B cell (primary cell): ENCODE data around the gene KIF4B. TPM values are rescaled to one million over a fixed set of nuclear protein-coding genes. Genes with fewer than 3 reads are reported as not detected.

ENCODE experiments used
- ATAC-seq: fragments of 200-7000 bp; cut with Tn5 transposase; one replicate; pipeline ENCODE4 v1.10.0; 2021; ENCODE audit warnings: low read depth, mild to moderate bottlenecking, moderate number of reproducible peaks, moderate library complexity
- CTCF ChIA-PET: fragments of 350-600 bp; sonication (Branson Sonifier 250); formaldehyde crosslinking; loops from one replicate; lab custom pipeline; 2021; ENCODE audit warnings: antibody characterized with exemption, inconsistent platforms; lab: Charles Lee
- POLR2A ChIA-PET: fragments of 350-600 bp; sonication (Branson Sonifier 250); formaldehyde crosslinking; loops from one replicate; lab custom pipeline; 2021; ENCODE audit warnings: antibody characterized with exemption; lab: Charles Lee
- DNase-seq: peaks from one replicate; pipeline ENCODE4 v3.0.0; 2013
- H2AFZ ChIP-seq: 2 replicates; pipeline ENCODE4 v1.6.1; 2012; ENCODE audit warnings: mild to moderate bottlenecking, low read depth, low read length; ENCODE audit not compliant: insufficient read depth, poor library complexity, severe bottlenecking
- H3K27ac ChIP-seq, 2 donors: 1 replicate in 1 of 2; 2 replicates in 1 of 2; pipeline ENCODE4 v1.5.1; 2012 to 2013; ENCODE audit warnings: low read length in 2 of 2, mild to moderate bottlenecking in 2 of 2, moderate library complexity in 1 of 2
- H3K27me3 ChIP-seq, 4 experiments: fragments of 200-600 bp in 1 of 4; sonication (generic) in 1 of 4; replicated peaks in 1 of 4; 1 replicate in 2 of 4; 2 replicates in 2 of 4; pipeline versions ENCODE4 v1.6.1 to v1.7.0; 2013 to 2016; ENCODE audit warnings: low read length in 3 of 4, mild to moderate bottlenecking in 2 of 4, mixed read lengths in 1 of 4, moderate library complexity in 1 of 4; ENCODE audit not compliant: insufficient read depth in 4 of 4, control insufficient read depth in 3 of 4; ENCODE audit errors: control extremely low read depth in 1 of 4
- H3K36me3 ChIP-seq, 2 experiments: replicated peaks in 1 of 2; 1 replicate in 1 of 2; 2 replicates in 1 of 2; pipeline versions ENCODE4 v1.6.1 to v1.7.1; 2013; ENCODE audit warnings: low read length in 1 of 2; ENCODE audit not compliant: insufficient read depth in 2 of 2, control insufficient read depth in 1 of 2; ENCODE audit errors: control extremely low read depth in 1 of 2, extremely low read depth in 1 of 2
- H3K4me1 ChIP-seq, 2 donors: fragments of 200-600 bp in 1 of 2; sonication (generic) in 1 of 2; 1 replicate in 1 of 2; 2 replicates in 1 of 2; pipeline versions ENCODE4 v1.5.1 to v1.6.1; 2013 to 2017; ENCODE audit warnings: low read length in 2 of 2; ENCODE audit not compliant: control insufficient read depth in 2 of 2, insufficient read depth in 2 of 2
- H3K4me2 ChIP-seq: replicated peaks from 2 replicates; pipeline ENCODE3; 2012; ENCODE audit warnings: mild to moderate bottlenecking, low read depth, low read length; ENCODE audit not compliant: poor library complexity, severe bottlenecking
- H3K4me3 ChIP-seq, 5 experiments: fragments of 200-600 bp in 1 of 5; sonication (generic) in 1 of 5; 1 replicate in 3 of 5; 2 replicates in 2 of 5; pipeline versions ENCODE4 v1.5.1 to v1.7.0; 2011 to 2016; ENCODE audit warnings: low read length in 4 of 5, mild to moderate bottlenecking in 4 of 5, low read depth in 2 of 5, control low read depth in 1 of 5, moderate library complexity in 1 of 5; ENCODE audit not compliant: insufficient read depth in 1 of 5; ENCODE audit errors: control extremely low read depth in 1 of 5, extremely low read depth in 1 of 5
- H3K79me2 ChIP-seq: fragments of 200-600 bp; sonication (generic); one replicate; pipeline ENCODE4 v1.6.0; 2016; ENCODE audit warnings: low read length; ENCODE audit not compliant: control insufficient read depth, insufficient read depth
- H3K9ac ChIP-seq: fragments of 200-600 bp; sonication (generic); 2 replicates; pipeline ENCODE4 v1.6.1; 2017; ENCODE audit warnings: mild to moderate bottlenecking, low read length, moderate library complexity
- H3K9me3 ChIP-seq, 3 donors: one replicate each; pipeline versions ENCODE4 v1.6.1 to v1.7.1; 2013; ENCODE audit warnings: low read length in 2 of 3; ENCODE audit not compliant: control insufficient read depth in 2 of 3, insufficient read depth in 1 of 3; ENCODE audit errors: control extremely low read depth in 1 of 3
- H4K20me1 ChIP-seq: 2 replicates; pipeline ENCODE4 v1.6.0; 2012; ENCODE audit warnings: mild to moderate bottlenecking, low read length; ENCODE audit not compliant: insufficient read depth, control insufficient read depth, poor library complexity, severe bottlenecking
- H3K27ac Mint-ChIP-seq: one replicate; pipeline ENCODE4 v1.8.0; 2021; ENCODE audit warnings: mixed read lengths
- H3K27me3 Mint-ChIP-seq: one replicate; pipeline ENCODE4 v1.8.0; 2021; ENCODE audit warnings: mixed read lengths
- H3K4me1 Mint-ChIP-seq: one replicate; pipeline ENCODE4 v1.8.0; 2021; ENCODE audit warnings: mixed read lengths
- H3K4me3 Mint-ChIP-seq: one replicate; pipeline ENCODE4 v1.8.0; 2021; ENCODE audit warnings: mixed read lengths
- H3K9me3 Mint-ChIP-seq: one replicate; pipeline ENCODE4 v1.8.0; 2022; ENCODE audit warnings: mixed read lengths; ENCODE audit not compliant: insufficient read depth
- EZH2 ChIP-seq: IDR thresholded peaks from 2 replicates; pipeline ENCODE4 v1.6.1; 2012; ENCODE audit warnings: borderline replicate concordance, low read depth, mild to moderate bottlenecking, moderate library complexity, low read length; ENCODE audit not compliant: insufficient read depth, poor library complexity, severe bottlenecking
- WGBS: methylation state at CpG from one replicate; pipeline ENCODE4 v1.1.5; 2013; ENCODE audit warnings: missing lambda C conversion rate; ENCODE audit not compliant: insufficient coverage; 5-methylcytosine and 5-hydroxymethylcytosine counted together
- intact Hi-C: fragments of 100-400 bp; cut with micrococcal nuclease; formaldehyde crosslinking; loops from one replicate; pipeline ENCODE4 v1.10.0; 2022
- polyA plus RNA-seq: library from polyadenylated mRNA; depleted of rRNA; stranded (reverse); fragments of >200 nt; gene quantifications from 2 replicates; pipeline ENCODE4 v1.2.3, GENCODE V29; 2012
- total RNA-seq, 2 donors: library from RNA; stranded (reverse); fragments of 120-200 nt in 1 of 2; gene quantifications; 1 replicate in 1 of 2; 2 replicates in 1 of 2; pipeline versions ENCODE4 v1.2.3 to v1.2.4, GENCODE V29; 2013 to 2022
- TF ChIP-seq, protein P1 (sequence below): fragments of 200-600 bp; IDR thresholded peaks from one replicate; pipeline ENCODE4 v1.8.0; 2022; ENCODE audit warnings: antibody characterized with exemption, mild to moderate bottlenecking

KIF4B gene
- total and polyA plus RNA-seq, 2 donors (not counting 1 experiment from before 2014, with no cell fraction given) = not detected

DNA sequence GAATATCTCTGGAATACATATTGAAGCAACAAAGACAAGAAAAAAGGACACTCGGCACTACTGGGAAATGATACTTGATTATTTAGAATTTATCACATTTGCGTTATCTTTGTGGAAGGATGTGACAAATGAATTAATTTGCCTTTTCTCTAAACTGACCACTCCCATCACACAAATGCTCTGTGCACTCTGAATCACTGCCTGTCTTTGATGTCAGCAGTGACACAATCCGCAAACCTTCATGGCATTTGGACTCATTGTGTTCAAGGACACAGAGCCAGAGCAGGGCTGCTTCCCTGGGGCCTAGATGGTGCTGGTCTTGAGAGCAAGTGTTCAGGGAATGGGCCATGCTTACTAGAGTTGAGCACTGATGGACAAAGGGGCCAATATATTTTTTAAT is 4.9 kb upstream of the KIF4B start:
- Mint-ChIP-seq H3K4me1 (no peaks in the 10 kb centered on the region), H3K9me3 (no peaks in the 10 kb centered on the region), H3K4me3 (no peak overlapping the region), H3K27ac (no peak overlapping the region), H3K27me3 (peaks cover 25% of the 10 kb centered on the region)
- Histone ChIP-seq H3K4me3 (no peak overlapping the region), H2AFZ (no peak overlapping the region), H4K20me1 (no peaks in the 10 kb centered on the region), H3K27me3 (peaks cover 0 to 3% (median 1%) of the 10 kb centered on the region in 4 experiments), H3K4me1 (no peaks in the 10 kb centered on the region), H3K27ac (no peak overlapping the region), H3K9me3 (peaks cover 0 to 15% (median 0%) of the 10 kb centered on the region in 3 donors), H3K9ac (no peak overlapping the region), H3K4me2 (no peak overlapping the region), H3K36me3 (no peaks in the 10 kb centered on the region), H3K79me2 (no peaks in the 10 kb centered on the region)
- TF ChIP-seq EZH2 = no peak
- TF ChIP-seq, protein P1, sequence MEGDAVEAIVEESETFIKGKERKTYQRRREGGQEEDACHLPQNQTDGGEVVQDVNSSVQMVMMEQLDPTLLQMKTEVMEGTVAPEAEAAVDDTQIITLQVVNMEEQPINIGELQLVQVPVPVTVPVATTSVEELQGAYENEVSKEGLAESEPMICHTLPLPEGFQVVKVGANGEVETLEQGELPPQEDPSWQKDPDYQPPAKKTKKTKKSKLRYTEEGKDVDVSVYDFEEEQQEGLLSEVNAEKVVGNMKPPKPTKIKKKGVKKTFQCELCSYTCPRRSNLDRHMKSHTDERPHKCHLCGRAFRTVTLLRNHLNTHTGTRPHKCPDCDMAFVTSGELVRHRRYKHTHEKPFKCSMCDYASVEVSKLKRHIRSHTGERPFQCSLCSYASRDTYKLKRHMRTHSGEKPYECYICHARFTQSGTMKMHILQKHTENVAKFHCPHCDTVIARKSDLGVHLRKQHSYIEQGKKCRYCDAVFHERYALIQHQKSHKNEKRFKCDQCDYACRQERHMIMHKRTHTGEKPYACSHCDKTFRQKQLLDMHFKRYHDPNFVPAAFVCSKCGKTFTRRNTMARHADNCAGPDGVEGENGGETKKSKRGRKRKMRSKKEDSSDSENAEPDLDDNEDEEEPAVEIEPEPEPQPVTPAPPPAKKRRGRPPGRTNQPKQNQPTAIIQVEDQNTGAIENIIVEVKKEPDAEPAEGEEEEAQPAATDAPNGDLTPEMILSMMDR = no peak
- CTCF ChIA-PET = no interaction called here
- ATAC-seq (no peak), DNase-seq (no peak)
- POLR2A ChIA-PET = no interaction called here
- intact Hi-C loops = no loop called here
- 100% methylated on average over 1 of the region's 3 CpGs for WGBS

DNA sequence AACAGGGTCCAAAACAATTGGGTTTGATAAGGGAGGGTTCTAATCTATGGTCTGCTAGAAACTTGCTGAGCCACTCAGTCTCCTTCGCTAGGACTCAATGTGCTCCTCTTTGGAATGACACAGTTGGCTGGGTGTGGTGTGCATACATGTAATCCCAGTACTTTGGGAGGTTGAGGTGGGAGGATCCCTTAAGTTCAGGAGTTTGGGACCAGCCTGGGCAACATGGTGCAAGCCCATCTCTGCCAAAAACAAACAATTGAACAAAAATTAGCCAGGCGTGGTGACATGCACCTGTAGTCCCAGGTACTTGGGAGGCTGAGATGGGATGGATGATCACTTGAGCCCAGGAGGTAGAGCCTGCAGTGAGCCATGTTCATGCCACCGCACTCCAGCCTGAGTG is 2.7 kb upstream of the KIF4B start:
- 83% methylated on average over 1 of the region's 3 CpGs for WGBS
- H3K27ac ChIP-seq = no peak overlapping the region
- no peaks in the 10 kb centered on the region for H3K79me2 ChIP-seq
- H2AFZ ChIP-seq = no peak overlapping the region
- no peaks in the 10 kb centered on the region for H3K27me3 ChIP-seq
- no peaks in the 10 kb centered on the region for H3K36me3 ChIP-seq
- ChIA-PET CTCF (no interaction called here), POLR2A (no interaction called here)
- Mint-ChIP-seq H3K4me1 (no peaks in the 10 kb centered on the region), H3K27ac (no peak overlapping the region), H3K9me3 (no peaks in the 10 kb centered on the region), H3K27me3 (peaks cover 30% of the 10 kb centered on the region), H3K4me3 (no peak overlapping the region)
- DNase-seq (no peak), ATAC-seq (no peak)
- TF ChIP-seq, protein P1 = no peak
- TF ChIP-seq EZH2 = no peak
- H4K20me1 ChIP-seq = no peaks in the 10 kb centered on the region
- H3K4me2 ChIP-seq = no peak overlapping the region
- intact Hi-C loops = no loop called here
- no peak overlapping the region for H3K9ac ChIP-seq
- H3K4me1 ChIP-seq = no peaks in the 10 kb centered on the region
- no peak overlapping the region for H3K4me3 ChIP-seq
- peaks cover 0 to 12% (median 0%) of the 10 kb centered on the region in 3 donors for H3K9me3 ChIP-seq
